22Rv1 (cell line): ENCODE measurements around the gene SPEG.

Experiments used
- H3K27ac ChIP-seq: fragments of 450-650 bp; 2 replicates; pipeline ENCODE4 v1.5.1; 2017
- ZFX ChIP-seq: fragments of 450-650 bp; IDR thresholded peaks from 2 replicates; pipeline ENCODE4 v1.6.1; 2017; ENCODE audit warnings: antibody characterized with exemption, borderline replicate concordance
- TF ChIP-seq, protein P1 (sequence below): fragments of 450-650 bp; IDR thresholded peaks from 2 replicates; pipeline ENCODE4 v1.5.1; 2017; ENCODE audit warnings: mild to moderate bottlenecking

The SPEG gene

GRCh38 chr2:219401606-219402005 lies 33.0 kb upstream of the SPEG start:
- H3K27ac ChIP-seq, result no peak overlapping the region
- no peak for TF ChIP-seq ZFX
- TF ChIP-seq, protein P1, sequence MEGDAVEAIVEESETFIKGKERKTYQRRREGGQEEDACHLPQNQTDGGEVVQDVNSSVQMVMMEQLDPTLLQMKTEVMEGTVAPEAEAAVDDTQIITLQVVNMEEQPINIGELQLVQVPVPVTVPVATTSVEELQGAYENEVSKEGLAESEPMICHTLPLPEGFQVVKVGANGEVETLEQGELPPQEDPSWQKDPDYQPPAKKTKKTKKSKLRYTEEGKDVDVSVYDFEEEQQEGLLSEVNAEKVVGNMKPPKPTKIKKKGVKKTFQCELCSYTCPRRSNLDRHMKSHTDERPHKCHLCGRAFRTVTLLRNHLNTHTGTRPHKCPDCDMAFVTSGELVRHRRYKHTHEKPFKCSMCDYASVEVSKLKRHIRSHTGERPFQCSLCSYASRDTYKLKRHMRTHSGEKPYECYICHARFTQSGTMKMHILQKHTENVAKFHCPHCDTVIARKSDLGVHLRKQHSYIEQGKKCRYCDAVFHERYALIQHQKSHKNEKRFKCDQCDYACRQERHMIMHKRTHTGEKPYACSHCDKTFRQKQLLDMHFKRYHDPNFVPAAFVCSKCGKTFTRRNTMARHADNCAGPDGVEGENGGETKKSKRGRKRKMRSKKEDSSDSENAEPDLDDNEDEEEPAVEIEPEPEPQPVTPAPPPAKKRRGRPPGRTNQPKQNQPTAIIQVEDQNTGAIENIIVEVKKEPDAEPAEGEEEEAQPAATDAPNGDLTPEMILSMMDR, result no peak

DNA sequence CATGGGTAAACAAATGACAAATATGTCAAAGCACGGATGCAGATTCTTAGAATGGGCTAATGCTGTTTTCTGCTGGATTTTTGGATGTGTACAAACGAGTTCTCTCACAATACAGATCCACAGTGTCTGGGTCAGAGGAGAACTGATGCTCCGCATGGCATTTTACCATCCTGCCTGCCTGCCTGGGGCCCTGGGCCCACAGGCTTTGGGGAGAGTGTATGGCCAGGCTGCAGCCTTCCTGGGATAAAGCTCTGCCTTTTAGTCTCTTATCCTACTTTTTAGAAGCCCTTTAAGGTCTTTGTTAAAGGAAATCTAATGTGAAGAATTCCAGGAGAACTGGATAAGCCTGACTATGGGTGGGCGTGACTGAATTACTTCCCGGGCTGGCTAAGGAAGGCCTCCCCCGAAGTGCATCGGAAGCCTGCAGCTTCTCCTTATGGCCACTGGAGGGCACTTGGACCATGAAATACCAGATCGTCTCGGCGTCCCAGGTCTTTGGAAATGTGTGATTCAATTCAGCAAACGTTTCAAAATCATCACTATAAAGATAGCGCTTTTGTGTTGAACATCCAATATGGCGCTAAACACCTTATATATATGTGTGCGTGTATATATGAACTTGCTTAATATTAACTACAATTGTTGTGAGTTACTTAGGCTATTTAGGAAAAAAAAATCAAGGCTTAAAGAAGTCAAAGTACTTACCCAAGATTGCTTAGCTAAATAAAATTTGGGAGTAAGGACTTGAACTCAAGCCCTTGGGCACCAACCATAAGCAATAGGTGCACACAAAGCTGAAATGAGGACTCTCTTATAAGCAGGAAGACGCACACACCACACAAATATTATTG lies 31.8 kb upstream of the SPEG start:
- TF ChIP-seq, protein P1, result peak; percentile 92
- no peak for TF ChIP-seq ZFX
- H3K27ac ChIP-seq, result no peak overlapping the region

GRCh38 chr2:219403861-219404260 lies 30.8 kb upstream of the SPEG start:
- TF ChIP-seq ZFX, result no peak
- TF ChIP-seq, protein P1, result no peak
- H3K27ac ChIP-seq, result no peak overlapping the region

- TF ChIP-seq, protein P1, result no peak
- no peak for TF ChIP-seq ZFX
- H3K27ac ChIP-seq, result no peak overlapping the region
Observed at GRCh38 chr2:219404291-219404910, 30.2 kb upstream of the SPEG start.

GRCh38 chr2:219404954-219405353 lies 29.7 kb upstream of the SPEG start:
- TF ChIP-seq, protein P1, result no peak
- no peak for TF ChIP-seq ZFX
- H3K27ac ChIP-seq, result no peak overlapping the region

- TF ChIP-seq ZFX, result no peak
- TF ChIP-seq, protein P1, result peak; percentile 18; the same call in 1 of the 2 replicates
Observed at GRCh38 chr2:219405451-219405850, 29.2 kb upstream of the SPEG start.

More at GRCh38 chr2:219405451-219405850, 29.2 kb upstream of the SPEG start:
- no peak overlapping the region for H3K27ac ChIP-seq
